ENCODE results near the gene CSAG1.

- TF ChIP-seq RFX5 (IDR thresholded peaks at IDR 0.05; ENCODE audit: low read length): no peak
- TF ChIP-seq CTCF (IDR thresholded peaks at IDR 0.05): no peak
- no peak for TF ChIP-seq EP300 (IDR thresholded peaks at IDR 0.05; ENCODE audit: borderline replicate concordance in 1 of 2, low read depth in 1 of 2, low read length in 1 of 2)
- TF ChIP-seq RAD21 (IDR thresholded peaks at IDR 0.05; ENCODE audit: low read length): no peak
- 0 out of 2 replicates have a peak, but pooled peaks have one; percentile 32 for TF ChIP-seq POLR2AphosphoS5 (IDR thresholded peaks at IDR 0.05; ENCODE audit: low read depth, low read length)
- peak; percentile 59; the same call in 1 of the 2 replicates for TF ChIP-seq SIN3A (IDR thresholded peaks at IDR 0.05; ENCODE audit: borderline replicate concordance, low read depth, low read length)
- no peak for TF ChIP-seq GATA2 (CRISPR knock-in tag; IDR thresholded peaks at IDR 0.05)
- TF ChIP-seq SMC3 (IDR thresholded peaks at IDR 0.05; ENCODE audit: low read depth, low read length): no peak
- peak; percentile 83 for TF ChIP-seq GABPA (IDR thresholded peaks at IDR 0.05; ENCODE audit: low read depth)
- TF ChIP-seq EZH2phosphoT487 (IDR thresholded peaks at IDR 0.05; ENCODE audit: borderline replicate concordance, low read depth): no peak
- TF ChIP-seq YY1 (IDR thresholded peaks at IDR 0.05; ENCODE audit: low read depth): no peak
Observed at GRCh38 chrX:152733261-152733975, at the start of gene CSAG1, which contains the start of gene MAGEA12.

All from SK-N-SH (cell line).